Right ventricle myocardium superior (tissue), 1 donor: ENCODE measurements around the gene LCLAT1. TPM values are rescaled to one million over a fixed set of nuclear protein-coding genes. Genes with fewer than 3 reads are reported as not detected.

ENCODE experiments used
- ATAC-seq: fragments of 200-7000 bp; cut with Tn5 transposase; one replicate; pipeline ENCODE4 v1.9.1; 2020; ENCODE audit warnings: mild to moderate bottlenecking; ENCODE audit not compliant: poor library complexity
- DNase-seq: peaks from one replicate; pipeline ENCODE4 v3.0.0-alpha.2; 2020
- intact Hi-C: fragments of 100-400 bp; cut with DNase I; formaldehyde crosslinking; loops from one replicate; pipeline ENCODE4 v1.11.2; 2022
- total RNA-seq: library from RNA; stranded (reverse); fragmentation: NEBNext Ultra II Directional; extraction: Animal tissue kit (Norgen Biotek cat#: 25700); gene quantifications from one replicate; pipeline ENCODE4 v1.2.1, GENCODE V29; 2021
- donor health status: DM: no; HTN: yes; CAD: no; lungs with severe emphysema.

The LCLAT1 gene
- total RNA-seq, 1 donor from 2014 or later = 26.3 TPM

DNA sequence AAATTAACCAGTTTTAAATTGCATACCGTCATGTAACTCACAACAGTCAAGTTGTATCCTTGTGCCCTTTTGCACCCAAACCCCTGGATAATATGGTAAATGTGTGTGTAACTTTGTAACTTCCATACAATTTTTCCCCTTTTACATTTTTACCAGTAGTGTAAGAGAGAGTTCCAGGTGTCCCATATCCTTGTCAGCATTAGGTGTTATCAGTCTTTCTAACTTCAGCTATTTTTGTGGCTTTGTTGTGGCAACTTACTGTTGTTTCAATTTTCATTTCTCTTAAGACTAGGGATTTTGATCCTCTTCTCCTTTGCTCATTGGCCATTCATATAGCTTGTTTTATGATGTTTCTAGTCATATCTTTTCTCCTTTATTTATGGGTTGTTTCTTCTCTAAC lies 94.6 kb downstream of the LCLAT1 start:
- ATAC-seq = no peak
- DNase-seq = no peak
- intact Hi-C loops = no loop called here

DNA sequence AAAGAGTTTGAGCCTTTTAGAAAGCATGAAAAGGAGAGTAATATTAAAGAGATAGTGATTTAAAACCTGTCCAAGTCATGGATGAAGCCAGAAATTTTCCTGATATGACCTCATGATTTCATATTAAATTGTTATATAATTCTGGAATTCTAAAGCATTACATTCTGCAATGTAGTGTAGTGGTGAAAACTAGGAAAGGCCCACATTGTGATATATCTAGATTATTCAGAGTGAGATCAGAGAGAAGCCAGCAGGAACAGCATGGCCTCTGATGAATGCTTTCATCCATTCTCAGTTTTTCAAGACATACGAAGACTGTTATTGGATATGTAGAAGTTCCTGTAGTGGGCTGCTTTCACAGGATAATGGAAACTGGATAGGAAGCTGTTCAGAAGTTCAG lies 98.8 kb downstream of the LCLAT1 start:
- no peak for DNase-seq
- intact Hi-C loops = no loop called here
- no peak for ATAC-seq

DNA sequence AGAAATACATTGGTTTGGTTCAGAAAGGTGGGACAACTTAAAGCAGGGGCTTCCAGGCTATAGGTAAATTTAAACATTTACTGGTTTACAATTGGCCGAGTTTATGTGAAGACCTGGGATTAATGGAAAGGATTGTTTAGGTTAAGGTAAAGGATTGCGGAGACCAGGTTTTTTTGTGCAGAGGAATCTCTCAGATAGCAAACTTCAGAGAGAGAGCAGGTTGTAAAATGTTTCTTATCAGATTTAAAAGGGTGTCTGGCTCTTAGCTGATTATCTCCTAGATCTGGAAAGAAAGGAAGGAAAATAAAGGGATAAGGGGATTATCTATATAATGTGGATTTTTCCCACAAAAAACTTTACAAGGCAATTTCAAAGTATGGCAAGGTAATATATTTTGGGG lies 101.3 kb downstream of the LCLAT1 start:
- intact Hi-C loops = no loop called here
- no peak for ATAC-seq
- DNase-seq = no peak

DNA sequence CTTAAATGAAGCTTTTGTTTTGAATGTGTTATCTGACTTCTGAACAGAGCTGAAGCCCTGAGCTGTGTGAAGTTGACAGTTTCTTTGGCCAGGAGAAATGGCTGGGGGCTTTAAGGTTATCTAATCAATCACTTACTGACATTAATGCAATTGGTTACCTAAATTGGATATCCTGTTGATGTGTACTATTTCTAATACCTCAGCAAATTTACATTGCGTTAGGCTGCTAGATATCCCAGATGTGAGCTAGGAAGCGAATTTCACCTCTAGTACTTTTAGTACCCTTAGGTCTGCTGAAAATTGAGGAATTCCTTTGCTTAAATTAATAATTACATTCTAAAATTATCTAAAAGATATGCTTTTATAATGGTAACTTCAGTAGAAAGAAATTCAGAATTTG lies 102.0 kb downstream of the LCLAT1 start:
- intact Hi-C loops = no loop called here
- ATAC-seq (no peak), DNase-seq (no peak)

DNA sequence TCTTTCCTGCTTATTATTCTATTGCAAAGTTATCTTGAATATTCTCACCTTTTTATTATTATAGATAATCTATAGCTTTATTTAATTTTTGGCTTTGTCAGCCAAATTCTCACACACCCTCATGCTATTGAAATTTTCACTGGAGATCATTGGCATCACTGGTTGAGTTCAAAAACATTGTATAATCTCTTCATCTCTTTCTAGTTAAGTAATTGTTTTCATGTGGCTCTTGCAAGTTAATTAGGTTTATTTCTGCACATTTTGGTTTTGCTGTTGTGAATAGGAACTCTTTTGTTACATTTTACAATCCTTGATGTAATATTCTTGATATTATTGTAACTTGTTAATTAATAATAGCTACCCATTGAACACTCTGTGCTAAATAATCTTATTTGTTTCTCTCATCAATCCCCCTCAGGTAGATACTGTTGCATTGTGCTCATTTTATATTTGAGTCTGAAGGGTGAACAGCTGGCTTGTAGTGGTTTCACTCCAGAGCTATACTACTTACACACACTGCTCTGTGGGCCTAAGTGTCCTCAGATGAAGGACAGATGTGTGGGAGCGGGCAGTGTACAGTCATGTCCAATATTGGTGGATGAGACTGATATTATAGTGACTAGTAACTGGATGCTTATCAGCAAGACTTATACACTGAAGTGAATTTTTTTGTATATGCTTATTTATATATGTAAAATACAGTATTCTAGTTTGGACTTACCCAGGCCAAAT lies 112.7 kb downstream of the LCLAT1 start:
- intact Hi-C loops = no loop called here
- ATAC-seq (peak; percentile 15), DNase-seq (no peak)

DNA sequence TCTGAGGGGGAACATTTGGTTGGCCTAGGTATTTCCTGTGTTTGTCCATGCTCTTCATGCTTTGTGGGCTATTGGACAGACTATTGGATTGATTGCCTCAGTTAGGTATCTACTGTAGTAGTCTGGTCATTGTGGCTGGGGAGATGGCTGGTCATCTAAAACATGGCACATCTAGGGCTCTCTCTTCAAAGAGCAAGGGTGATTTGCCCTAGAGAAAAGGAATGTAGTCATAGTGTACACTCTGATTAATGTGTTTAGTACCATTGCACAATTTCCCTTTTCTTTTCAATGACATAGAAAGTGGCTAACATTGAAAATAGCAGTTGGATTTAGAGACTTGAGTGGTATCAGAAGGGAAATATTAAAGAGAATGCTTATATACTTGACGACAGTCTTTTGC lies 114.3 kb downstream of the LCLAT1 start:
- DNase-seq (no peak), ATAC-seq (no peak)
- intact Hi-C loops = no loop called here

DNA sequence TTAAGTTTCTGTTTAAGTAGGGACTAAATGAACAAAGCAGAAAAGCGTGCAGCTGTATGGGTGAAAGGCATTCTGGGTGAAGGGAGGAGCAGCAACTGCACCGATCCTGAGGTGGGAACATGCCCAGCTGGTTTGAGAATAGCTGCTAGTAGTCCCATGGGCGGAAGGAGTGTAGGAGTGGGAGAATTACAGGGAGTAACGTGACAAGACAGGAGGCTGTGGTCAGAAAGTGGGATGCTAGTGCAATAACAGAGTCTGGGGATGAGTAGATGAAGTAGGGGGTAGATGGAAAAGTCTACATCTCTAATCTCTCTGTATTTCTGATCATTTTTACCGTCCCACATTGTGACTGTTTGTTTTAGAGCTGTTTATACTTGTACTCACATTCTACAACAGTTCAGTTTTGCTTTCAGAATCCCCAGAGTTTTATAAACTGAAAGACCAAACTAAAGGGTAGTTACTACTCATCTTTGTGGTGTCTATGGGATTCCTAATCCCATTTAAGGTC lies 118.9 kb downstream of the LCLAT1 start:
- DNase-seq (peak; percentile 37), ATAC-seq (peak; percentile 71)
- intact Hi-C loops = no loop called here

DNA sequence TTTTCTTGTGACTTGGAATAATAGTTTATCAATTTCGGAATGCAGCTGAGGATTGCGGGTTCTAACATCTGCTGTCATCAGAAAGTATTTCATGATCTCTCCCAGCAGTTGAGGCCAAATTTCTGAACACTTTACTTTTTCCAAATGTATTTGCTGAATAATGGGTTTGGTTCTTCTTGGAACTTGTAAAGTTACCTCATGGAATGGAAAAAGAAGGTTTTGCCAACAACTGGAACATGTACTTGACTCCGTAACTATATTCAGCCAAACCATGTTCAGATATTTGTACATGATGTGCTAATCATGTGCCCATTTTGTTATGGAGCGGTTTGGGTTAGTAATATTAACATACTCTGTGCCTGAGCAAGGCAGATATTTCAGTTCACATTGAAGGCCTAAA lies 119.6 kb downstream of the LCLAT1 start:
- DNase-seq = no peak

DNA sequence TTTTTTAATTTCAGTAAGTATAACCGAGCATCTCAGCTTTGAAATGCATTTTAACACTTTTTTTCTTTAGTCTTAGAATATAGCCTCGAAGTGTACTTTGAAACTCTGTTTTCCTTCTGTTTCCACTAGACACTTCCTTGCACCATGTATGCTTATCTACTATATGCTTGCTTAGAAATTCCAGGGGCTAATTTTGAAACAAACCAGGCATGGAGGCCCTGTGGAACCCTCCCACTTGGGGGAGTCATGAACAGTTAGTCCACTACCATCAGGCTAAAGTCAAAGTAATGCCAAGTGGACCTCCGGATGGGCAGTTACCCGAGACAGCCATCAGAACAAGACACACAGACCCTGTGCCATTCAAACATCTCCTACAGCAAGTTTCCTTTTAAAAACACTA lies 120.3 kb downstream of the LCLAT1 start:
- intact Hi-C loops = no loop called here
- DNase-seq (no peak), ATAC-seq (peak; percentile 38)

More for the DNA sequence above, 119.6 kb downstream of the LCLAT1 start:
- ATAC-seq = peak; percentile 86
- intact Hi-C loops = no loop called here

DNA sequence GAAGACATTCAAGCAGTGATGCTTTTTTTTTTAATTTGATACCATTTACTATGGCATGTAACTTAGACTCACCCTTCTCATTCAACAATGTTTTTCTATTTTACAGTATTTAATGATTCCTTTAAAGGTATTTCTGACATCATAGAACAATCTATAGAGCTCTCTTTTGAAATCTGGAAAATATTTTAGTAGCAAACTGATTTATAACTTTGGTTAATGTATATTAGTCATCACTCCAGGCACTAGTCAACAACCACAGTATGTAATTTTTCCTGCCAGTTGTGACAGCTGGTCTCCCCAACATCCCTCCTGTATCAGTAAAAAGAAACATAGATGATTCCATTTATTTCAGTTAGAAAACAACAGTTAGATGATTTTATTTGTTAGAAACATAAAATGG lies 122.9 kb downstream of the LCLAT1 start:
- intact Hi-C loops = no loop called here
- DNase-seq (no peak), ATAC-seq (no peak)

DNA sequence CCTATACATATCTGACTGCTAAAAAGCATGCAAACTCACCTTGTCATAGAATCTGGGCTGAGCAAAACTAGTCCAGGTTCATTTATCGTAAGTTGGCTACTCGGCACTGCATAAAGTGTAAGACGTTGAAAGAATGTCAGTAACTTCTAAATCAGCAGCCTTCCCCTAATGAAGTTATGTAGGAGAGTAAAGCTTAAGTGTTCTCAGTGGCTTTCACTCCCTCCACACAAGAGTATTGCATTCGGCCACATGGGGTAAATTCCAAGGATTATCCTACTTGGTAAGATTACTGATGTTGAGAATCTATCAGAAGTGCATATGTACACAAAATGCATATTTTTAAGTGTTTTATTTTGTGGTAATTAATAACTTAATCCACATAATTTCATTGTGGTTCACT lies 130.1 kb downstream of the LCLAT1 start:
- ATAC-seq (no peak), DNase-seq (no peak)
- intact Hi-C loops = no loop called here

DNA sequence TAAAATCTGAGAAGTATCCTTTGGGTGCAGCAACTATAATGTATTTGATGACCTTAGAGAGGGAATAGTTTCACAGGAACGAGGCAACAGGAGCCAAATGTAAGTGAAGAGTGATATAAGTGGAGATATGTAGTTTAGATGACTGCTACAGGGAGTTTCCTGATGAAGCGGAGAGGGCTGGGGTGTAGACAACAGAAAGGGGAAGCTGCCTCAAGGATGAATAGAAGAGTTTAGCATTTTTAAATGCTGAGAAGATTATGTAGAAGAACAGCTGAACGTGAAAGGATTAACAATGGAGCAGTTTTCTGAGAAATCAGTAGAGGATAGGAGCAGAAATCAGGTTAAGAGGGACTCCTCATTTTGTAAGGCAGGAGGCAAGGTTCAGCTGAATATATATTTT lies 133.3 kb downstream of the LCLAT1 start:
- intact Hi-C loops = no loop called here
- DNase-seq = no peak
- ATAC-seq = no peak

DNA sequence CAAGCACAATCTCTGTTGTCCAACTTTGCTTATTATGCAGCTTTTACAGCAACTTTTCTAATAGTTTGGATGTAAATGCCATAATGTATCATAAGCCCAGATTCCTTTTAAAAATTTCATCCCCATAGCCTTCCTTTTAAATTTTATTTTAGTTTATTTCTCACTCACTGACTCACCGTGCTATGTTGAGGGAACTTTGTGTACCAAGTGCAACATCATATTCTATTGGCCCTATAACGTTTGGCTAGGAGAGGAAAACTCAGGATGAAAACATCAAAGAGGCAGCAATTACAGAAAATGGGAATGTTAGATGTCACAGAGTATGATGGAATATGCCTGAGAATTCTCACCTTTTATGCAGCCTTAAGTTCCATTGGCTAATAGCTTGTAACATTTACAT lies 135.5 kb downstream of the LCLAT1 start:
- ATAC-seq = no peak
- intact Hi-C loops = no loop called here
- DNase-seq = no peak

DNA sequence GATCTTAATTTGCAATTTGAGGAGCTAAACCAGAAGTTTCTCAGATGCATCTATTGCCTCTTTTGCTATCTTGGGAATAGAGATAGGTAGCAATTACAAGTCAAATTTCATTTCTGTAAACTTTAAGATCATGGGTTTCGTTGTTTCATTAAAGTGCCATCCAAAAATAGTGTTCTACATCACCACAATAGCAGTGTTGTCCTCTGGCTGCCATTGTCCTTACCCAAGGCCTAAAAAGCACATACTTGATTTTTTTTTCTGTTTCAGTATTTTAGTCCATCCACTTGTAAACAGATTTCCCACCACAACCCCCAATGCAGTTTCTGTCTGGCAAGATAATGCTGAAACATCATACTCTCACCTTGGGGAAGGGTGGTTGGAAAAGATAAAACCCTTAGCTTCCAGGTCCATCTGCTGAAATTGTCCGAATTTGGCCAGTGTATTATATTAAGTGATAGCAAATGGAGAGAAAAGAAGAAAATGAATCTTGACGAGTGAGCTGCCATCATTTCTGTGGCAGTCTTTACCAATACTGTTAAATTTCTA lies 136.2 kb downstream of the LCLAT1 start:
- ATAC-seq (peak; percentile 71), DNase-seq (no peak)
- intact Hi-C loops = no loop called here

DNA sequence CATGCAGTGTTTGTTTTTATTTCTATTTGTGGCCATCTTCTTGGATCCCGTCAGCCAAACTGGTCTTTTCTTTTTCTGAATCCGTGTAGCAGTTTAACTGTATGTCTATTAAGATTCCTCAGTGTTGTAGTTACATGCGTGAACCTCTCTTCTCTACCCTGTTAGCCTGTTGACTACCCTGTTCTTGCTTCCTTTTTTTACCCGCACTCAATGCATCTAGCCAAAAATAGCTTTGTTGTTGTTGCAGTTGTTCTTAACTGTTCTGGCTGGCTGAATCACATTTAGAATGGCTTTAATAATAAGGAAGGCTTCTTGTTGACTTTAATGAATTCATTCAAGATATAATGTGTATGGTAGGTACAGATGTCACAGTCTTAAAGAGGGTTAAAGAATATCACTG lies 137.1 kb downstream of the LCLAT1 start:
- ATAC-seq = peak; percentile 73
- intact Hi-C loops = no loop called here
- no peak for DNase-seq

DNA sequence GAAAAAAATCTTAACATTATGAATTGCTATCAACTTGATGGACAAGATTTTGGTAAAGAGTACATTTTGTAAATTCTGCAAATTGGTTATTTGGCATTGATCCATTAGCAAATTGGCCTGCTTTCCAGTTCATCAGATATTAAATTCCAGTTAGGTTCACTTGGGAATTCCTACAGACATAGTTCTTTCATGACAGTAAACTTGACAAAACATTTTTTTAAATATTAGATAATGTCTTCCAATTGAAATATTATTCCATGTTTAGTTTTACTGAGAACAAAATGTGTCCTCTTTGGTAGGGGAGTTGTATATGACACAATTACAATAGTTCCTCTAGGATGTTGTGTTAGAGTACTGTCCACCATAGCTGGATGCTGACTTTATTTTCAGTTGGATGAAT lies 141.9 kb downstream of the LCLAT1 start:
- ATAC-seq = no peak
- intact Hi-C loops = no loop called here
- DNase-seq = no peak

DNA sequence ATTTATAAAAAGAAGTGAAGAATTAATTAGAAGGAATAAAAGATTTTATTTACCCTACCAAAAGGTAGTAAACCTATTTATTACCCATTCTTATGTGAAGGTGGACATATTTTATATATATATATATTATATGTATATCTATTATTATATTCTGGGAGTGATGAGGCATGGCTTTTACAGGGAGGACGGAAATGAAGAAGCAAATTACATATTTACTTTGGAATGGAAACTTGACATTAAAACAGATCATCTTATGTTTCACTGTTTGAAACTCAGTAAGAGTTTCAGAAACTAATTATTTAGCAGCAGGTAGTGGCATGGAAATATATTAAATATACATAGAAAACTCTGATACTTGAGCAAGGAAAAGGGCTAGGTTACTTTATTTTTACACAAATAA lies 143.4 kb downstream of the LCLAT1 start:
- intact Hi-C loops = no loop called here
- DNase-seq = no peak
- no peak for ATAC-seq

DNA sequence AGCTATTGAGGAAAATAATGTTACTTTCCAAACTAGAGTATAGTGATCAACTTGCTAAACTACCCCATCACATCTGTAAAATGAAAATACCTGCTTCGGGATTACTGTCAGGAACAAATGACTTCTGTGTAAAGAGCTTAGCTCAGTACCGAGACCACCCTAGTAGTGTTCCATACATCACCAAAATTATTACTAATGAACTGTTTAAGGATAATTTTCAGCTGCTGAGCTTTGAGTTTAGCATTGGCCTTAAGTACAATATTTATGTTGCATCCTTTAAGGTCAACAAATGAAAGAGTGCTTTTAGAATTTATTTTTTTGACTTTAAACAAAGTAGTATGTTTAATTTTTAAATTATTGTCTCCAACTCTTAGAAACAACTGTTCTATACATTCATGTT lies 144.1 kb downstream of the LCLAT1 start:
- intact Hi-C loops = no loop called here
- no peak for ATAC-seq
- DNase-seq = no peak

DNA sequence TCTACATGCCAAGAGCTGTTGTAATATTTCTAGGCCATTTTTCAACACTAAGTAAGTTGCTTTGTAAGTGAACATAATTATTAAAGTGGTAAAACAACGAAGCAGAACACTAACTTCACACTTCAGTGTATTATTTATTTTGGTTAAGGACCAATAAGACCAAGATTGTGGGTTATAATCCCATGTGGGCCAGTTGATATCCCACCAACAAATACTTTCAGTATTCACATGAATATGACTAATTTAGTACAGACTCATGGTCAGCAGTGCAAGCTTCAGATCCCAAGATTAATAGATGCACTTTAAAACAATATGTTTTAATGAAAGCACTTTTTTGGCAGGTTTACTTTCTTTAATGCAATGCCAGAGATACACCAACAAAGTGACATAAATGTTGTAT lies 154.3 kb downstream of the LCLAT1 start:
- ATAC-seq = peak; percentile 52
- intact Hi-C loops = no loop called here

DNA sequence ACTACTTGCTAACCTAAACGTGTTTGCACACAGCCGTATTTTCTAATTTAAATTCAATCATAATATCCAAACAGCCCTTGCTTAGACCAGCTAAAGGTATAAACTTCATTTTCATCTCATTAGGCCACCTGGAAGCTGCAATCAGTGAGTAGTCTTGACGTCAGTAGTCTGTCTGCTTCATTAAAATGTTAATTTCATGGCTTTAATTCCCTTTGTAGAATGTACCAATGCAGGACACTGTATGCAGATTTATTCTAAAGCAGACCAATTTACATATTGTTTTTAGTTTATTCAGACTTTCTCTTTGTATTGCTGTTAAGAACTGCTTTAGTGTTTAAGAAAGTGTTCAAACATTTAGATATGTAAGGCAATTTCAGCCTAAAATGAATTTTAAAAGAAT lies 158.2 kb downstream of the LCLAT1 start:
- ATAC-seq = no peak
- intact Hi-C loops = no loop called here
- no peak for DNase-seq

More for the DNA sequence above, 154.3 kb downstream of the LCLAT1 start:
- DNase-seq = no peak

DNA sequence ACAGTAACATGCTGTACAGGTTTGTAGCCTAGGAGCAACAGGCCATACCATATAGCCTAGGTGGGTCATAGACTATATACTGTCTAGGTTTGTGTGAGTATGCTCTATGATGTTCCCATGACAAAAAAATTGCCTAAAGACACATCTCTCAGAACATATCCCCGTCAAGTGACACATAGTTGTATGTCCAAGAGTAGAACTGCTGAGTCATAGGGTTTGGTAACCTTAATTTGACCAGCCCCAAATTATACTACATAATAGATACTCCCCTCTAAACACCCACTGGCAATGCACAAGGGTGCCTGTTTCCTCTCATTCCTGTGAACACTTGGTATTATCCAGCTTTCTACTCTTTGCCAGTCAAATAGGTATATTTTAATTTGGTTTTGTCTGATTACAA lies 161.6 kb downstream of the LCLAT1 start:
- ATAC-seq (no peak), DNase-seq (no peak)
- intact Hi-C loops = no loop called here
